Activated CD8-positive, alpha-beta T cell treated with anti-CD3 and anti-CD28 coated beads for 36 hours (primary cell): Measurements from ENCODE around the gene EPHA8. TPM values are rescaled to one million over a fixed set of nuclear protein-coding genes. Genes with fewer than 3 reads are reported as not detected.

Experiments
- ATAC-seq: fragments of 200-7000 bp; cut with Tn5 transposase; one replicate; pipeline ENCODE4 v1.10.0; 2021; ENCODE audit warnings: mild to moderate bottlenecking, moderate library complexity
- CTCF ChIA-PET: fragments of 350-600 bp; sonication (Branson Sonifier 250); formaldehyde crosslinking; loops from one replicate; lab custom pipeline; 2021; ENCODE audit warnings: antibody characterized with exemption; lab: Charles Lee
- POLR2A ChIA-PET: fragments of 350-600 bp; sonication (Branson Sonifier 250); formaldehyde crosslinking; loops from one replicate; lab custom pipeline; 2021; ENCODE audit warnings: antibody characterized with exemption; lab: Charles Lee
- DNase-seq: peaks from one replicate; pipeline ENCODE4 v3.0.0-alpha.2; 2020
- H3K27ac Mint-ChIP-seq: one replicate; pipeline ENCODE4 v1.8.0; 2021; ENCODE audit warnings: mild to moderate bottlenecking, mixed read lengths
- H3K27me3 Mint-ChIP-seq: one replicate; pipeline ENCODE4 v1.8.0; 2021; ENCODE audit warnings: mixed read lengths
- H3K36me3 Mint-ChIP-seq: one replicate; pipeline ENCODE4 v1.8.0; 2021; ENCODE audit warnings: low read depth, mixed read lengths
- H3K4me1 Mint-ChIP-seq: one replicate; pipeline ENCODE4 v1.8.0; 2021; ENCODE audit warnings: low read depth, mixed read lengths
- H3K4me3 Mint-ChIP-seq: one replicate; pipeline ENCODE4 v1.8.0; 2021; ENCODE audit warnings: mild to moderate bottlenecking, moderate library complexity, mixed read lengths
- H3K9me3 Mint-ChIP-seq: one replicate; pipeline ENCODE4 v1.8.0; 2021; ENCODE audit warnings: mixed read lengths
- intact Hi-C: fragments of 100-400 bp; cut with micrococcal nuclease; formaldehyde crosslinking; loops from one replicate; pipeline ENCODE4 v1.10.0; 2022
- total RNA-seq, 2 experiments: library from RNA; stranded (reverse); gene quantifications; one replicate each; pipeline ENCODE4 v1.2.3, GENCODE V29; 2021
- TF ChIP-seq, protein P1 (sequence below): fragments of 200-600 bp; IDR thresholded peaks from one replicate; pipeline ENCODE4 v1.8.0; 2022; ENCODE audit warnings: antibody characterized with exemption, mild to moderate bottlenecking

Gene EPHA8
- total RNA-seq, 2 experiments from 2014 or later = not detected

DNA sequence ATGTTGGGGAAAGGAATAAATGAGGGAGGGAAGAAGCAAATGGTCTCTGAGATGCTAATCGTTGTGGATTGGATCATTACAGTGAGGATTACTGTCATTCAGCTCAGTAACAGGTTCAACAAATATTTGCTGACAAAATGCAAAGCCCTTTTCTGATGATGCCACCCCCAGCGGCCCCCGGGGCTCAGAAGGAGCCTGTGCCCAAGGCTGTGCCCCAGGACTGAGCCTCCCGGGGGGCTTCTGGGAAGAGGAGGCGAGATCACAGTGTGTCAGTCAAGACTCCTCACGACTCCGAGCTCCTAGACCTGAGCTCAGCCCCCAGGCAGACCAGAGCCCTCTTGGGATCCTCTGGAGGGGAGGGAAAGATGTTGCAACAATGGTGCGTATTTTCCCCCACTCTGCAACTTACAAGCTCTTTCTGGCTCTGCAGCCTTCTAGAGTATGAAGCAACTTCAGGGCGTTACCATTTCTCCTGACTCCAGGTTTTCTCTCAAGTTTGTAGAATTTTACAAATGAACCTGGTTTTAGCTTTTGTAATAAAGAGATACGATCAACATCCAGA is 20.8 kb downstream of the EPHA8 start:
- intact Hi-C loops = no loop called here
- Mint-ChIP-seq H3K27me3 (peaks cover 2% of the 10 kb centered on the region), H3K9me3 (peaks cover 2% of the 10 kb centered on the region), H3K4me3 (no peak overlapping the region), H3K4me1 (no peaks in the 10 kb centered on the region), H3K27ac (no peak overlapping the region), H3K36me3 (no peaks in the 10 kb centered on the region)
- ChIA-PET CTCF (no interaction called here), POLR2A (no interaction called here)
- ATAC-seq (no peak), DNase-seq (no peak)
- TF ChIP-seq, protein P1, sequence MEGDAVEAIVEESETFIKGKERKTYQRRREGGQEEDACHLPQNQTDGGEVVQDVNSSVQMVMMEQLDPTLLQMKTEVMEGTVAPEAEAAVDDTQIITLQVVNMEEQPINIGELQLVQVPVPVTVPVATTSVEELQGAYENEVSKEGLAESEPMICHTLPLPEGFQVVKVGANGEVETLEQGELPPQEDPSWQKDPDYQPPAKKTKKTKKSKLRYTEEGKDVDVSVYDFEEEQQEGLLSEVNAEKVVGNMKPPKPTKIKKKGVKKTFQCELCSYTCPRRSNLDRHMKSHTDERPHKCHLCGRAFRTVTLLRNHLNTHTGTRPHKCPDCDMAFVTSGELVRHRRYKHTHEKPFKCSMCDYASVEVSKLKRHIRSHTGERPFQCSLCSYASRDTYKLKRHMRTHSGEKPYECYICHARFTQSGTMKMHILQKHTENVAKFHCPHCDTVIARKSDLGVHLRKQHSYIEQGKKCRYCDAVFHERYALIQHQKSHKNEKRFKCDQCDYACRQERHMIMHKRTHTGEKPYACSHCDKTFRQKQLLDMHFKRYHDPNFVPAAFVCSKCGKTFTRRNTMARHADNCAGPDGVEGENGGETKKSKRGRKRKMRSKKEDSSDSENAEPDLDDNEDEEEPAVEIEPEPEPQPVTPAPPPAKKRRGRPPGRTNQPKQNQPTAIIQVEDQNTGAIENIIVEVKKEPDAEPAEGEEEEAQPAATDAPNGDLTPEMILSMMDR = no peak

DNA sequence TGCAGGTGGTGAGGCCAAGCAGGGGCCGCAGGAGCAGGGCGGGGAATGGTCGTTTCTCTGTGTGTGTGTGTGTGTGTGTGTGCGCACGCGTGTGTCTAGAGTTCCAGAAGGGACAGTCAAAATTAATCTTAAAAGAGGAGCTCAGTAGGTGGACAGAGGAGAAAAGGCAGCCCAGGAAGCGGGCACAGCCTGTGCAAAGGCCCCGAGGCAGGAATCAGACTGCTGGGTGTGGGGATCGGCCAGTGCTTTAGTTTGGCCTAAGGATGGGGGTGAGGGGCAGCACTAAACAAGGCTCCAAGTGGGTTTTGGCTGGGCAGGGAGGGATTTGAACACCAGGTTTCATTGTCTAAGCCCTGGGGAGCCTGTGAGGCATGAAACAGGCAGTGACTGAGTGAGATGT is 21.7 kb downstream of the EPHA8 start:
- intact Hi-C loops = no loop called here
- Mint-ChIP-seq H3K36me3 (no peaks in the 10 kb centered on the region), H3K27me3 (peaks cover 2% of the 10 kb centered on the region), H3K27ac (no peak overlapping the region), H3K4me1 (no peaks in the 10 kb centered on the region), H3K4me3 (no peak overlapping the region), H3K9me3 (no peaks in the 10 kb centered on the region)
- DNase-seq (no peak), ATAC-seq (no peak)
- TF ChIP-seq, protein P1 = no peak
- CTCF ChIA-PET = no interaction called here
- POLR2A ChIA-PET = no interaction called here

DNA sequence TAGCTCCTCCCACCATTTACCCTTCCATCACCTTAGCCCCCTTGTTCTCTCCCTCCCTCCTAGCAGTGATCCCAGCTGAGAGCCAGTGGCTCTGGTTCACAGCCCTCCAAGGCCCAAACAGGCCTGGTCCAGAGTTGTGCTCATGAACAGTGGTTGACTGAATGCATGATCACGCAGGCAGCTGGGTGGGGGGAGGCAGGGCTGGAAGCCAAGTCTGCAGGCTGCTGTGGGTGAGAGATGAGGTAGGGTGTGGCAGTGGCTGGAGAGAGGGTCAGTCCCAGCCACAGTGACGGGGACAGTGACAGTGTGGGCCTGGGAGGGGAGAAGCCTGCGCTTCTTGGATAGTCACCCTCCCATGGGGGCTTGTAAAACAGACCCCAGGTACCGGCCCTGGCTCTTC is 22.2 kb downstream of the EPHA8 start:
- no peak overlapping the region for H3K27ac Mint-ChIP-seq
- CTCF ChIA-PET = no interaction called here
- no peaks in the 10 kb centered on the region for H3K4me1 Mint-ChIP-seq
- no peak for ATAC-seq
- H3K4me3 Mint-ChIP-seq = no peak overlapping the region
- TF ChIP-seq, protein P1 = no peak
- H3K9me3 Mint-ChIP-seq = no peaks in the 10 kb centered on the region
- H3K27me3 Mint-ChIP-seq = peaks cover 2% of the 10 kb centered on the region
- POLR2A ChIA-PET = no interaction called here
- DNase-seq = no peak
- H3K36me3 Mint-ChIP-seq = no peaks in the 10 kb centered on the region
- intact Hi-C loops = no loop called here

DNA sequence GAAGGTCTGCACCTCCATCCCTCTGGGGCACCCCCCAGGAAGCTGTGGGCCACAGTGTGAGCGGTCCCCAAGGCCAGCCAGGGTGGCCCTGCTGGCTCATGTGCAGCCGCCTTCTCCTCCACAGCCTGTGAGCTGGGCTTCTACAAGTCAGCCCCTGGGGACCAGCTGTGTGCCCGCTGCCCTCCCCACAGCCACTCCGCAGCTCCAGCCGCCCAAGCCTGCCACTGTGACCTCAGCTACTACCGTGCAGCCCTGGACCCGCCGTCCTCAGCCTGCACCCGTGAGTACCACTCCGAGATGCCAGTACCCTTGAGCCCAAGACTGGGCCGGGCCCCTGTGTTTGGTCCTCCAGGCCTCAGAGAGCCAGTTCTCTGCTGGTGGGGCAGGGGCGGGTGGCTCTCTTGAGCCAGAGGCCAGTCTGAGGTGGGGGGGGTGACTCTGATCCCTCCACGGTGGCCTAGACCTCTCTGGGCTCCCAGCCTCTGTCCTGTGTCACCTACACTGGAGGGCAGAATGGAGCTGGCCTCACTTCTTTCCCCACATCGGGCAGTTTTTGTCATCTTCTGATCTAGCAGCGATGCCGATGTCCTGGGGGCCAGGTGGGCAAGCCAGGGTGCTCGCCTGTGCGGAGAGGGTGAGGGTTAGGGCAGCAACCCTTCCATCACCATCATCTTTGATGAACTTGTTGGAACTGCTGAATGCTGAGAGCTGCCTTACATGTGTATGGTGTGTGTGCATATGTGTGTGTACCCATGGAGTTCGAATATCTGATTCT is 23.3 kb downstream of the EPHA8 start:
- Mint-ChIP-seq H3K27ac (no peak overlapping the region), H3K4me1 (no peaks in the 10 kb centered on the region), H3K36me3 (no peaks in the 10 kb centered on the region), H3K9me3 (no peaks in the 10 kb centered on the region), H3K4me3 (no peak overlapping the region), H3K27me3 (peaks cover 5% of the 10 kb centered on the region)
- ATAC-seq (no peak), DNase-seq (no peak)
- ChIA-PET POLR2A (no interaction called here), CTCF (no interaction called here)
- intact Hi-C loops = no loop called here
- TF ChIP-seq, protein P1 = no peak

DNA sequence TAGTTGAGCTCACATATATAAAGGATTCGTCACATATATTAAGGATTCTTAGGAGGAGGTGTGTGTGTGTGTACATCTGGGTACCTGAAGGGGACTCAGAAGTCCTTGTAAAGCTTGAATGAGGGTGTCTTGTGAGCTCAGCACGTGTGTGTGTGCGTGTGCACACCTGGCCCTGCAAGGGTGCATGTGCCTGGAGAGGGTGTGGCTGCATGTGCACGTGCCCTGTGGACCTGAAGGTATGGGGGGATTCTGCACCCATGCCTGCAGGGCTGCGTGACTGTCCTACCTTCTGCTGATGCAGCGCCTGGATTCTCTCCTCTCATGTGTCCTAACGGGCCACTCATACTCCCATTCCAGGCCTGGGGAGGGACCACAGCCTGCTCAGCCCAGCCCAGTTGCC is 24.0 kb downstream of the EPHA8 start:
- CTCF ChIA-PET = no interaction called here
- ATAC-seq = no peak
- intact Hi-C loops = no loop called here

More for the DNA sequence above, 24.0 kb downstream of the EPHA8 start:
- H3K9me3 Mint-ChIP-seq = no peaks in the 10 kb centered on the region
- peaks cover 5% of the 10 kb centered on the region for H3K27me3 Mint-ChIP-seq
- POLR2A ChIA-PET = no interaction called here
- no peak for DNase-seq
- no peaks in the 10 kb centered on the region for H3K36me3 Mint-ChIP-seq
- TF ChIP-seq, protein P1 = no peak
- H3K27ac Mint-ChIP-seq = no peak overlapping the region
- H3K4me3 Mint-ChIP-seq = no peak overlapping the region
- no peaks in the 10 kb centered on the region for H3K4me1 Mint-ChIP-seq
